DND-41 (cell line): Measurements from ENCODE around the gene CEP63.

Source experiments
- EZH2 ChIP-seq: IDR thresholded peaks from 3 replicates; pipeline ENCODE4 v1.6.1; 2012; ENCODE audit warnings: borderline replicate concordance, low read depth, mild to moderate bottlenecking, moderate library complexity, low read length, inconsistent platforms; ENCODE audit not compliant: severe bottlenecking
- TF ChIP-seq, protein P1 (sequence below): IDR thresholded peaks from 2 replicates; pipeline ENCODE4 v1.5.1; 2012; ENCODE audit warnings: borderline replicate concordance, low read length, moderate library complexity, mild to moderate bottlenecking; ENCODE audit not compliant: poor library complexity, severe bottlenecking; ENCODE audit errors: extremely low read depth

GRCh38 chr3:134576831-134577230, 91.0 kb downstream of the CEP63 start:
- TF ChIP-seq EZH2, result no peak
- TF ChIP-seq, protein P1, sequence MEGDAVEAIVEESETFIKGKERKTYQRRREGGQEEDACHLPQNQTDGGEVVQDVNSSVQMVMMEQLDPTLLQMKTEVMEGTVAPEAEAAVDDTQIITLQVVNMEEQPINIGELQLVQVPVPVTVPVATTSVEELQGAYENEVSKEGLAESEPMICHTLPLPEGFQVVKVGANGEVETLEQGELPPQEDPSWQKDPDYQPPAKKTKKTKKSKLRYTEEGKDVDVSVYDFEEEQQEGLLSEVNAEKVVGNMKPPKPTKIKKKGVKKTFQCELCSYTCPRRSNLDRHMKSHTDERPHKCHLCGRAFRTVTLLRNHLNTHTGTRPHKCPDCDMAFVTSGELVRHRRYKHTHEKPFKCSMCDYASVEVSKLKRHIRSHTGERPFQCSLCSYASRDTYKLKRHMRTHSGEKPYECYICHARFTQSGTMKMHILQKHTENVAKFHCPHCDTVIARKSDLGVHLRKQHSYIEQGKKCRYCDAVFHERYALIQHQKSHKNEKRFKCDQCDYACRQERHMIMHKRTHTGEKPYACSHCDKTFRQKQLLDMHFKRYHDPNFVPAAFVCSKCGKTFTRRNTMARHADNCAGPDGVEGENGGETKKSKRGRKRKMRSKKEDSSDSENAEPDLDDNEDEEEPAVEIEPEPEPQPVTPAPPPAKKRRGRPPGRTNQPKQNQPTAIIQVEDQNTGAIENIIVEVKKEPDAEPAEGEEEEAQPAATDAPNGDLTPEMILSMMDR, result no peak
